ENCODE results near the gene PIMREG.
A peak's percentile ranks its signal among the peaks of the same experiment; 100 is the strongest.

PIMREG gene

GRCh38 chr17:6443692-6444570 lies at the start of gene PIMREG:
PIMREG (plus strand) TSS chr17:6444455; CDS start chr17:6445111, 656 bp downstream.
- peak; percentile 59 to 81 for DNase-seq

GRCh38 chr17:6398955-6399354 lies 45.3 kb upstream of the PIMREG start:
- no peak for DNase-seq

- DNase-seq, result no peak
These were observed 42.0 kb upstream of the PIMREG start for GRCh38 chr17:6402258-6402657.

GRCh38 chr17:6408276-6408675 lies 36.0 kb upstream of the PIMREG start:
- DNase-seq, result no peak

GRCh38 chr17:6408735-6409134 lies 35.5 kb upstream of the PIMREG start:
- DNase-seq, result no peak

- DNase-seq, result peak in 1 of 2 donors; percentile 11
These were observed 31.2 kb upstream of the PIMREG start for GRCh38 chr17:6413065-6413464.

GRCh38 chr17:6415616-6416015 lies 28.6 kb upstream of the PIMREG start:
- DNase-seq, result no peak

GRCh38 chr17:6420173-6420641 lies 24.0 kb upstream of the PIMREG start:
- DNase-seq, result no peak

- peak; percentile 21 to 40 for DNase-seq
These were observed 22.3 kb upstream of the PIMREG start for GRCh38 chr17:6421700-6422604.

- no peak for DNase-seq
These were observed 21.5 kb upstream of the PIMREG start for GRCh38 chr17:6422654-6423241.

- DNase-seq, result no peak
These were observed 20.3 kb upstream of the PIMREG start for GRCh38 chr17:6423931-6424330.

- DNase-seq, result no peak
These were observed 18.8 kb upstream of the PIMREG start for GRCh38 chr17:6425407-6425806.

- no peak for DNase-seq
These were observed 17.7 kb upstream of the PIMREG start for GRCh38 chr17:6426356-6427101.

- peak; percentile 4 to 75 for DNase-seq
These were observed 16.9 kb upstream of the PIMREG start for GRCh38 chr17:6427279-6427781.

GRCh38 chr17:6428207-6428965 lies 15.9 kb upstream of the PIMREG start:
- DNase-seq, result no peak

- DNase-seq, result no peak
These were observed 15.0 kb upstream of the PIMREG start for GRCh38 chr17:6429266-6429665.

- no peak for DNase-seq
These were observed 13.5 kb upstream of the PIMREG start for GRCh38 chr17:6430769-6431168.

GRCh38 chr17:6435051-6435450 lies 9.2 kb upstream of the PIMREG start, which contains the start of gene AIPL1:
AIPL1 (minus strand) TSS chr17:6435121; CDS start chr17:6435104, 17 bp downstream.
- no peak for DNase-seq

GRCh38 chr17:6435968-6436367 lies 8.3 kb upstream of the PIMREG start:
- peak; percentile 14 to 65 for DNase-seq

GRCh38 chr17:6437466-6437865 lies 6.8 kb upstream of the PIMREG start:
- DNase-seq, result no peak

- no peak for DNase-seq
These were observed 6.3 kb upstream of the PIMREG start for GRCh38 chr17:6437956-6438355.

All from bone marrow (tissue), 2 donors.